Chondrocyte (in vitro differentiated cells): ENCODE measurements around the gene LRRC7. TPM values are rescaled to one million over a fixed set of nuclear protein-coding genes. Genes with fewer than 3 reads are reported as not detected.

ENCODE experiments used
- DNase-seq: peaks from one replicate; pipeline ENCODE4 v3.0.0; 2021; ENCODE audit warnings: mixed read lengths, low spot score
- H3K27ac Mint-ChIP-seq: one replicate; pipeline ENCODE4 v1.8.0; 2021; ENCODE audit warnings: mild to moderate bottlenecking, moderate library complexity, mixed read lengths; ENCODE audit not compliant: unreplicated experiment
- H3K27me3 Mint-ChIP-seq: 2 replicates; pipeline ENCODE4 v1.8.0; 2021; ENCODE audit warnings: low read depth, mixed read lengths
- H3K36me3 Mint-ChIP-seq: 2 replicates; pipeline ENCODE4 v1.8.0; 2021; ENCODE audit warnings: low read depth, mixed read lengths
- H3K4me1 Mint-ChIP-seq: 2 replicates; pipeline ENCODE4 v1.8.0; 2021; ENCODE audit warnings: low read depth, mild to moderate bottlenecking, mixed read lengths
- H3K4me3 Mint-ChIP-seq: one replicate; pipeline ENCODE4 v1.8.0; 2021; ENCODE audit warnings: mild to moderate bottlenecking, moderate library complexity, mixed read lengths; ENCODE audit not compliant: unreplicated experiment
- H3K9me3 Mint-ChIP-seq: 2 replicates; pipeline ENCODE4 v1.8.0; 2021; ENCODE audit warnings: low read depth, mixed read lengths
- total RNA-seq: library from RNA; stranded (reverse); gene quantifications from 3 replicates; pipeline ENCODE4 v1.2.1, GENCODE V29; 2021
- TF ChIP-seq, protein P1 (sequence below): fragments of 200-600 bp; sonication (generic); IDR thresholded peaks from 2 replicates; pipeline ENCODE4 v1.5.0; 2021; ENCODE audit warnings: antibody characterized with exemption, mild to moderate bottlenecking, moderate library complexity

The LRRC7 gene
- total RNA-seq, 1 donor from 2014 or later, result not detected

GRCh38 chr1:70117046-70117445, 549.3 kb downstream of the LRRC7 start:
- Mint-ChIP-seq H3K27me3 (peaks cover 29% of the 10 kb centered on the region), H3K4me1 (no peaks in the 10 kb centered on the region), H3K36me3 (no peaks in the 10 kb centered on the region), H3K9me3 (no peaks in the 10 kb centered on the region), H3K27ac (no peak overlapping the region), H3K4me3 (no peak overlapping the region)
- TF ChIP-seq, protein P1, sequence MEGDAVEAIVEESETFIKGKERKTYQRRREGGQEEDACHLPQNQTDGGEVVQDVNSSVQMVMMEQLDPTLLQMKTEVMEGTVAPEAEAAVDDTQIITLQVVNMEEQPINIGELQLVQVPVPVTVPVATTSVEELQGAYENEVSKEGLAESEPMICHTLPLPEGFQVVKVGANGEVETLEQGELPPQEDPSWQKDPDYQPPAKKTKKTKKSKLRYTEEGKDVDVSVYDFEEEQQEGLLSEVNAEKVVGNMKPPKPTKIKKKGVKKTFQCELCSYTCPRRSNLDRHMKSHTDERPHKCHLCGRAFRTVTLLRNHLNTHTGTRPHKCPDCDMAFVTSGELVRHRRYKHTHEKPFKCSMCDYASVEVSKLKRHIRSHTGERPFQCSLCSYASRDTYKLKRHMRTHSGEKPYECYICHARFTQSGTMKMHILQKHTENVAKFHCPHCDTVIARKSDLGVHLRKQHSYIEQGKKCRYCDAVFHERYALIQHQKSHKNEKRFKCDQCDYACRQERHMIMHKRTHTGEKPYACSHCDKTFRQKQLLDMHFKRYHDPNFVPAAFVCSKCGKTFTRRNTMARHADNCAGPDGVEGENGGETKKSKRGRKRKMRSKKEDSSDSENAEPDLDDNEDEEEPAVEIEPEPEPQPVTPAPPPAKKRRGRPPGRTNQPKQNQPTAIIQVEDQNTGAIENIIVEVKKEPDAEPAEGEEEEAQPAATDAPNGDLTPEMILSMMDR, result no peak
- DNase-seq, result no peak

- H3K4me3 Mint-ChIP-seq, result no peak overlapping the region
- peaks cover 4% of the 10 kb centered on the region for H3K4me1 Mint-ChIP-seq
- peaks cover 13% of the 10 kb centered on the region for H3K27me3 Mint-ChIP-seq
- no peak for DNase-seq
- H3K27ac Mint-ChIP-seq, result no peak overlapping the region
- TF ChIP-seq, protein P1, result no peak
- H3K9me3 Mint-ChIP-seq, result no peaks in the 10 kb centered on the region
- no peaks in the 10 kb centered on the region for H3K36me3 Mint-ChIP-seq
These were observed 566.4 kb downstream of the LRRC7 start for GRCh38 chr1:70134148-70134547.

GRCh38 chr1:70140343-70140742, 572.6 kb downstream of the LRRC7 start:
- H3K27me3 Mint-ChIP-seq, result no peaks in the 10 kb centered on the region
- TF ChIP-seq, protein P1, result no peak
- H3K27ac Mint-ChIP-seq, result peak overlapping the region; percentile 20
- H3K4me3 Mint-ChIP-seq, result no peak overlapping the region
- peaks cover 24% of the 10 kb centered on the region for H3K4me1 Mint-ChIP-seq
- no peaks in the 10 kb centered on the region for H3K36me3 Mint-ChIP-seq
- H3K9me3 Mint-ChIP-seq, result no peaks in the 10 kb centered on the region
- no peak for DNase-seq

- H3K9me3 Mint-ChIP-seq, result no peaks in the 10 kb centered on the region
- DNase-seq, result no peak
- H3K4me1 Mint-ChIP-seq, result peaks cover 24% of the 10 kb centered on the region
- TF ChIP-seq, protein P1, result no peak
- peak overlapping the region; percentile 20 for H3K27ac Mint-ChIP-seq
- no peaks in the 10 kb centered on the region for H3K27me3 Mint-ChIP-seq
- H3K36me3 Mint-ChIP-seq, result no peaks in the 10 kb centered on the region
- H3K4me3 Mint-ChIP-seq, result no peak overlapping the region
These were observed 573.2 kb downstream of the LRRC7 start for GRCh38 chr1:70140894-70141293.

GRCh38 chr1:70142075-70142474, 574.4 kb downstream of the LRRC7 start:
- Mint-ChIP-seq H3K36me3 (no peaks in the 10 kb centered on the region), H3K4me3 (no peak overlapping the region), H3K4me1 (peaks cover 24% of the 10 kb centered on the region), H3K27ac (no peak overlapping the region), H3K9me3 (no peaks in the 10 kb centered on the region), H3K27me3 (no peaks in the 10 kb centered on the region)
- TF ChIP-seq, protein P1, result peak; percentile 57
- no peak for DNase-seq
